Peyer's patch (tissue), 4 donors: ENCODE results near the gene AHRR.
"Not testable (repeated sequence)": the region's sequence is repeated elsewhere in the genome, so short reads cannot be mapped to it uniquely, and the experiment has no call there.

ENCODE experiments used
- POLR2A ChIP-seq, 2 donors: fragments of 450-650 bp; IDR thresholded peaks; one replicate each; pipeline ENCODE4 v1.5.1; 2017; ENCODE audit warnings: antibody characterized with exemption in 2 of 2, mild to moderate bottlenecking in 2 of 2, moderate library complexity in 2 of 2
- TF ChIP-seq, protein P1 (sequence below), 6 experiments: fragments of 450-650 bp in 4 of 6; fragments of 200-600 bp in 2 of 6; sonication (generic) in 1 of 6; IDR thresholded peaks; one replicate each; pipeline ENCODE4 v1.5.1; 2017 to 2019; ENCODE audit warnings: antibody characterized with exemption in 6 of 6, mild to moderate bottlenecking in 3 of 6, moderate library complexity in 1 of 6

DNA sequence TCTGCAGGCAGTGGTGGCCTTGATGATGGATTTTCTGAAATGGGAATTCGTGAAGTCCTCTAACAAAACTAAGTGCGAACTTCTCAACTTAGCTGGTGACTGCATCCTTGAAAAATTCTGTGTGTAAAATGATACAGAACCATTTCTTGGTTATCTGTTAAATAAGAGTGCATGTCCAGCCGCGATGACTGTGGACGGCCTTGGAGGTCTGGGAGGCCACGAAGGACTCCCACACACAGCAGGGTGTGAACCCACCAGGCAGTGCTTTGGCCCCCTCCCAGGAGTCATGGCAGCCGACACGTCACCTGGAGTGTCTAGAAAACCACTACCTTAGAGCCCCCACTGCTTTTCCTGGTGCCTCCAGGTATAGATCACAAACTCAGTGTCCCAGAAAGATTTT is 17.8 kb upstream of the AHRR start:
- TF ChIP-seq, protein P1, sequence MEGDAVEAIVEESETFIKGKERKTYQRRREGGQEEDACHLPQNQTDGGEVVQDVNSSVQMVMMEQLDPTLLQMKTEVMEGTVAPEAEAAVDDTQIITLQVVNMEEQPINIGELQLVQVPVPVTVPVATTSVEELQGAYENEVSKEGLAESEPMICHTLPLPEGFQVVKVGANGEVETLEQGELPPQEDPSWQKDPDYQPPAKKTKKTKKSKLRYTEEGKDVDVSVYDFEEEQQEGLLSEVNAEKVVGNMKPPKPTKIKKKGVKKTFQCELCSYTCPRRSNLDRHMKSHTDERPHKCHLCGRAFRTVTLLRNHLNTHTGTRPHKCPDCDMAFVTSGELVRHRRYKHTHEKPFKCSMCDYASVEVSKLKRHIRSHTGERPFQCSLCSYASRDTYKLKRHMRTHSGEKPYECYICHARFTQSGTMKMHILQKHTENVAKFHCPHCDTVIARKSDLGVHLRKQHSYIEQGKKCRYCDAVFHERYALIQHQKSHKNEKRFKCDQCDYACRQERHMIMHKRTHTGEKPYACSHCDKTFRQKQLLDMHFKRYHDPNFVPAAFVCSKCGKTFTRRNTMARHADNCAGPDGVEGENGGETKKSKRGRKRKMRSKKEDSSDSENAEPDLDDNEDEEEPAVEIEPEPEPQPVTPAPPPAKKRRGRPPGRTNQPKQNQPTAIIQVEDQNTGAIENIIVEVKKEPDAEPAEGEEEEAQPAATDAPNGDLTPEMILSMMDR (IDR thresholded peaks at IDR 0.05): not testable (repeated sequence)
- TF ChIP-seq POLR2A (IDR thresholded peaks at IDR 0.05): not testable (repeated sequence)
